Natural killer cell (primary cell): ENCODE data around the gene TNS3. TPM values are rescaled to one million over a fixed set of nuclear protein-coding genes. Genes with fewer than 3 reads are reported as not detected.
A peak's percentile ranks its signal among the peaks of the same experiment; 100 is the strongest.

Experiments
- ATAC-seq, 3 donors: fragments of 150-1000 bp in 2 of 3; fragments of 200-7000 bp in 1 of 3; cut with Tn5 transposase; 1 replicate in 1 of 3; 2 replicates in 2 of 3; pipeline ENCODE4 v1.10.0; 2021; ENCODE audit warnings: mild to moderate bottlenecking in 2 of 3, moderate library complexity in 2 of 3
- DNase-seq, 2 donors: peaks; one replicate each; pipeline versions ENCODE4 v3.0.0 to v3.0.0-alpha.2; 2013 to 2021; ENCODE audit warnings: mixed read lengths in 1 of 2
- H3K27ac ChIP-seq: one replicate; pipeline ENCODE4 v1.5.1; 2013; ENCODE audit warnings: mild to moderate bottlenecking, low read length
- H3K27me3 ChIP-seq: one replicate; pipeline ENCODE4 v1.6.1; 2013; ENCODE audit warnings: low read length; ENCODE audit not compliant: control insufficient read depth, insufficient read depth
- H3K36me3 ChIP-seq: one replicate; pipeline ENCODE4 v1.6.1; 2013; ENCODE audit warnings: low read length; ENCODE audit not compliant: control insufficient read depth, insufficient read depth
- H3K4me1 ChIP-seq: one replicate; pipeline ENCODE4 v1.6.1; 2013; ENCODE audit warnings: low read length; ENCODE audit not compliant: control insufficient read depth, insufficient read depth
- H3K4me3 ChIP-seq: one replicate; pipeline ENCODE4 v1.5.1; 2013; ENCODE audit warnings: low read length
- H3K9me3 ChIP-seq: one replicate; pipeline ENCODE4 v1.6.1; 2013; ENCODE audit warnings: low read length; ENCODE audit not compliant: control insufficient read depth, insufficient read depth
- H3K27ac Mint-ChIP-seq, 2 donors: one replicate each; pipeline ENCODE4 v1.8.0; 2022; ENCODE audit warnings: mild to moderate bottlenecking in 2 of 2, mixed read lengths in 2 of 2, moderate library complexity in 1 of 2
- H3K27me3 Mint-ChIP-seq, 2 donors: one replicate each; pipeline ENCODE4 v1.8.0; 2022; ENCODE audit warnings: low read depth in 2 of 2, mixed read lengths in 2 of 2
- H3K36me3 Mint-ChIP-seq: one replicate; pipeline ENCODE4 v1.8.0; 2022; ENCODE audit warnings: mixed read lengths
- H3K4me1 Mint-ChIP-seq, 2 donors: one replicate each; pipeline ENCODE4 v1.8.0; 2022; ENCODE audit warnings: mixed read lengths in 2 of 2
- H3K4me3 Mint-ChIP-seq: one replicate; pipeline ENCODE4 v1.8.0; 2022; ENCODE audit warnings: mild to moderate bottlenecking, moderate library complexity, mixed read lengths
- H3K9me3 Mint-ChIP-seq, 2 donors: one replicate each; pipeline ENCODE4 v1.8.0; 2022; ENCODE audit warnings: mixed read lengths in 2 of 2
- CTCF ChIP-seq: fragments of 200-600 bp; IDR thresholded peaks from one replicate; pipeline ENCODE4 v1.8.0; 2022; ENCODE audit warnings: antibody characterized with exemption
- WGBS: methylation state at CpG from one replicate; pipeline ENCODE4 v1.1.7; 2013; ENCODE audit warnings: missing lambda C conversion rate; ENCODE audit not compliant: insufficient coverage; 5-methylcytosine and 5-hydroxymethylcytosine counted together
- intact Hi-C: fragments of 100-400 bp; cut with micrococcal nuclease; formaldehyde crosslinking; loops from one replicate; pipeline ENCODE4 v1.14.2; 2022
- total RNA-seq, 4 donors: library from RNA; stranded (reverse); fragments of 120-200 nt in 1 of 4; gene quantifications; one replicate each; pipeline versions ENCODE4 v1.2.3 to v1.2.4, GENCODE V29; 2013 to 2022

The TNS3 gene
- total RNA-seq, 3 donors from 2014 or later (not counting 1 experiment from before 2014, with no cell fraction given) = 1.6 to 3.5 (median 2.9) TPM

- no peaks in the 10 kb centered on the region for H3K9me3 Mint-ChIP-seq
- no peak overlapping the region for H3K4me3 Mint-ChIP-seq
- no peak for DNase-seq
- no peaks in the 10 kb centered on the region for H3K4me1 Mint-ChIP-seq
- H3K9me3 ChIP-seq = no peaks in the 10 kb centered on the region
- intact Hi-C loops = no loop called here
- H3K27ac Mint-ChIP-seq = no peak overlapping the region
- H3K27ac ChIP-seq = no peak overlapping the region
- no peaks in the 10 kb centered on the region for H3K4me1 ChIP-seq
- no peaks in the 10 kb centered on the region for H3K36me3 ChIP-seq
- no peaks in the 10 kb centered on the region for H3K36me3 Mint-ChIP-seq
- no peak overlapping the region for H3K4me3 ChIP-seq
- peaks cover 0 to 8% of the 10 kb centered on the region in 2 donors for H3K27me3 Mint-ChIP-seq
- TF ChIP-seq CTCF = no peak
- no peaks in the 10 kb centered on the region for H3K27me3 ChIP-seq
- ATAC-seq = peak in 1 of 3 donors; percentile 6
Observed at GRCh38 chr7:47244692-47245091, 337.2 kb downstream of the TNS3 start.

GRCh38 chr7:47241112-47242065, 340.5 kb downstream of the TNS3 start:
- DNase-seq (no peak), ATAC-seq (no peak)
- Mint-ChIP-seq H3K4me3 (no peak overlapping the region), H3K27me3 (peaks cover 0 to 5% of the 10 kb centered on the region in 2 donors), H3K36me3 (no peaks in the 10 kb centered on the region), H3K4me1 (no peaks in the 10 kb centered on the region), H3K9me3 (no peaks in the 10 kb centered on the region), H3K27ac (no peak overlapping the region)
- H3K27ac ChIP-seq = no peak overlapping the region
- no peaks in the 10 kb centered on the region for H3K9me3 ChIP-seq
- H3K27me3 ChIP-seq = no peaks in the 10 kb centered on the region
- intact Hi-C loops = no loop called here
- no peak overlapping the region for H3K4me3 ChIP-seq
- TF ChIP-seq CTCF = no peak
- H3K4me1 ChIP-seq = no peaks in the 10 kb centered on the region
- no peaks in the 10 kb centered on the region for H3K36me3 ChIP-seq
- WGBS = 85% methylated on average over 10 of the region's 10 CpGs

- 84% methylated on average over 2 of the region's 3 CpGs for WGBS
- ATAC-seq = no peak
Observed at GRCh38 chr7:47239931-47240421, 341.9 kb downstream of the TNS3 start.

More at GRCh38 chr7:47239931-47240421, 341.9 kb downstream of the TNS3 start:
- Mint-ChIP-seq H3K27me3 (peaks cover 5 to 6% of the 10 kb centered on the region in 2 donors), H3K4me3 (no peak overlapping the region), H3K4me1 (no peaks in the 10 kb centered on the region), H3K27ac (no peak overlapping the region), H3K9me3 (no peaks in the 10 kb centered on the region), H3K36me3 (no peaks in the 10 kb centered on the region)
- no peaks in the 10 kb centered on the region for H3K36me3 ChIP-seq
- H3K4me3 ChIP-seq = no peak overlapping the region
- TF ChIP-seq CTCF = no peak
- intact Hi-C loops = no loop called here
- H3K9me3 ChIP-seq = no peaks in the 10 kb centered on the region
- no peak for DNase-seq
- H3K27me3 ChIP-seq = no peaks in the 10 kb centered on the region
- no peak overlapping the region for H3K27ac ChIP-seq
- no peaks in the 10 kb centered on the region for H3K4me1 ChIP-seq
